Breast epithelium (tissue), 4 donors: ENCODE data around the gene TADA2A. TPM values are rescaled to one million over a fixed set of nuclear protein-coding genes. Genes with fewer than 3 reads are reported as not detected.

Experiments used
- DNase-seq, 2 donors: peaks; one replicate each; pipeline ENCODE4 v3.0.0-alpha.2; 2019; ENCODE audit warnings: low spot score in 2 of 2
- H3K27ac ChIP-seq, 2 donors: fragments of 200-600 bp; sonication (generic) in 1 of 2; one replicate each; pipeline ENCODE4 v1.5.1; 2016 to 2019; ENCODE audit warnings: mild to moderate bottlenecking in 1 of 2
- H3K27me3 ChIP-seq, 2 donors: fragments of 200-600 bp; sonication (generic) in 1 of 2; one replicate each; pipeline versions ENCODE4 v1.5.1 to v1.6.0; 2017 to 2019; ENCODE audit warnings: control low read depth in 1 of 2, mild to moderate bottlenecking in 1 of 2
- H3K36me3 ChIP-seq: fragments of 200-600 bp; one replicate; pipeline ENCODE4 v1.5.1; 2019
- H3K4me1 ChIP-seq, 2 donors: fragments of 200-600 bp; sonication (generic); one replicate each; pipeline ENCODE4 v1.5.1; 2016 to 2019; ENCODE audit warnings: control low read depth in 1 of 2
- H3K4me3 ChIP-seq, 3 donors: fragments of 200-600 bp; sonication (generic); 1 replicate in 2 of 3; 2 replicates in 1 of 3; pipeline ENCODE4 v1.5.1; 2016 to 2019; ENCODE audit warnings: mild to moderate bottlenecking in 3 of 3, moderate library complexity in 2 of 3
- H3K9me3 ChIP-seq, 2 donors: fragments of 200-600 bp; sonication (generic) in 1 of 2; one replicate each; pipeline ENCODE4 v1.5.1; 2016 to 2019; ENCODE audit warnings: control low read depth in 1 of 2
- POLR2A ChIP-seq: fragments of 450-650 bp; IDR thresholded peaks from one replicate; pipeline ENCODE4 v1.6.1; 2016; ENCODE audit warnings: antibody characterized with exemption, mild to moderate bottlenecking, moderate library complexity
- POLR2AphosphoS5 ChIP-seq, 3 donors: sonication (generic); formaldehyde crosslinking; IDR thresholded peaks; one replicate each; pipeline ENCODE4 v1.6.1; 2017; ENCODE audit warnings: antibody characterized with exemption in 3 of 3
- intact Hi-C: fragments of 100-400 bp; cut with DNase I; formaldehyde crosslinking; loops from one replicate; pipeline ENCODE4 v1.15.1; 2023; ENCODE audit warnings: low total_unique reads
- total RNA-seq, 3 donors: library from RNA; depleted of rRNA; stranded (reverse); fragments of >200 nt; gene quantifications; one replicate each; pipeline ENCODE4 v1.1.0, GENCODE V29; 2016
- TF ChIP-seq, protein P1 (sequence below), 3 donors: fragments of 450-650 bp; IDR thresholded peaks; one replicate each; pipeline ENCODE4 v1.5.1; 2016 to 2017; ENCODE audit warnings: antibody characterized with exemption in 3 of 3, mild to moderate bottlenecking in 3 of 3, moderate library complexity in 3 of 3

The TADA2A gene
- total RNA-seq, 3 donors from 2014 or later: 14.7 to 36.1 (median 26.3) TPM

- intact Hi-C loops: no loop called here
- Histone ChIP-seq H3K9me3 (no peaks in the 10 kb centered on the region), H3K4me1 (no peaks in the 10 kb centered on the region), H3K36me3 (no peaks in the 10 kb centered on the region), H3K4me3 (peak overlapping the region in 2 of 3 donors; percentile 88 to 90), H3K27me3 (no peaks in the 10 kb centered on the region), H3K27ac (peak overlapping the region; percentile 65 to 98)
- DNase-seq: no peak
- TF ChIP-seq POLR2AphosphoS5 (IDR thresholded peaks at IDR 0.05): no peak
- TF ChIP-seq, protein P1, sequence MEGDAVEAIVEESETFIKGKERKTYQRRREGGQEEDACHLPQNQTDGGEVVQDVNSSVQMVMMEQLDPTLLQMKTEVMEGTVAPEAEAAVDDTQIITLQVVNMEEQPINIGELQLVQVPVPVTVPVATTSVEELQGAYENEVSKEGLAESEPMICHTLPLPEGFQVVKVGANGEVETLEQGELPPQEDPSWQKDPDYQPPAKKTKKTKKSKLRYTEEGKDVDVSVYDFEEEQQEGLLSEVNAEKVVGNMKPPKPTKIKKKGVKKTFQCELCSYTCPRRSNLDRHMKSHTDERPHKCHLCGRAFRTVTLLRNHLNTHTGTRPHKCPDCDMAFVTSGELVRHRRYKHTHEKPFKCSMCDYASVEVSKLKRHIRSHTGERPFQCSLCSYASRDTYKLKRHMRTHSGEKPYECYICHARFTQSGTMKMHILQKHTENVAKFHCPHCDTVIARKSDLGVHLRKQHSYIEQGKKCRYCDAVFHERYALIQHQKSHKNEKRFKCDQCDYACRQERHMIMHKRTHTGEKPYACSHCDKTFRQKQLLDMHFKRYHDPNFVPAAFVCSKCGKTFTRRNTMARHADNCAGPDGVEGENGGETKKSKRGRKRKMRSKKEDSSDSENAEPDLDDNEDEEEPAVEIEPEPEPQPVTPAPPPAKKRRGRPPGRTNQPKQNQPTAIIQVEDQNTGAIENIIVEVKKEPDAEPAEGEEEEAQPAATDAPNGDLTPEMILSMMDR (IDR thresholded peaks at IDR 0.05): no peak
- TF ChIP-seq POLR2A: no peak
Observed at GRCh38 chr17:37492167-37492566, 85.5 kb downstream of the TADA2A start.

DNA sequence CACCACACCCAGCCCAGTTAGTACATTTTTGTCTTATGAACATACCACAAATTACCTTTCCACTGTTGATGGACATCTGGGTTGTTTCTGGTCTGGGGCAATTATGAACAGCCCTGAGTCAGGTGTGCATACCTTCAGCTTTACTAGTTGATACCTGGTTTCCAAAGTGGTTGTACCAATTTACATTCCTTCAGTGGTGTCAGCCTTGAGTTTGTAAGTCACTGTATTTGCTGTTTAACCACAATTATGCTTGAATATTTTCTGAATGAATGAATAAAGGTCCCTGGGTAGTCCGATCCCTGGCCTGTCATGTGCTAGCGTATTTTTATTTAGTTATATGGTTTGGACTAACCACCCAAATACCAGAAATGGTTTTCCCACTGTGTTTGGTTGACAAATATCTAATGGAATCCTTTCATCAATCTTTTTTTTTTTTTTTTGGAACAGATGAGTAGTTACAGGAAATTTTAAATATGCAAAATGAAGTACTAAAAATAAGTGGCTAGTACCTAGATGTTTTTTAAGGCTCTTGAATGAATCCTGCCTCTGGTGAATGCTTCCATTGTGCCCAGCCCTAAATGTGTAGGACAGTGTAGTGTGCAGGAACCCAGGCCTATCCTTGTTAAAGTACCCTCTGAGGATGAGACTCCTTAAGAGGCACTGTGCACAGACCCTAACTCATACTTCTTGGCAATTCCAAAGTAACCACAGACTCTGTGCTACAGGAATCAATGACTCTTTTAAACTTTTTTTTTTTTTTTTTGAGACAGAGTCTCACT lies 86.8 kb downstream of the TADA2A start:
- Histone ChIP-seq H3K9me3 (no peaks in the 10 kb centered on the region), H3K27ac (peak overlapping the region in 1 of 2 donors; percentile 98), H3K4me1 (no peaks in the 10 kb centered on the region), H3K36me3 (no peaks in the 10 kb centered on the region), H3K4me3 (no peak overlapping the region), H3K27me3 (no peaks in the 10 kb centered on the region)
- intact Hi-C loops: no loop called here
- no peak for DNase-seq
- TF ChIP-seq, protein P1 (IDR thresholded peaks at IDR 0.05): no peak
- TF ChIP-seq POLR2AphosphoS5 (IDR thresholded peaks at IDR 0.05) (no peak), POLR2A (no peak)

GRCh38 chr17:37494401-37494831 lies 87.7 kb downstream of the TADA2A start:
- Histone ChIP-seq H3K4me3 (no peak overlapping the region), H3K36me3 (no peaks in the 10 kb centered on the region), H3K9me3 (no peaks in the 10 kb centered on the region), H3K4me1 (no peaks in the 10 kb centered on the region), H3K27ac (peak overlapping the region; percentile 51 to 98), H3K27me3 (no peaks in the 10 kb centered on the region)
- intact Hi-C loops: no loop called here
- TF ChIP-seq POLR2AphosphoS5 (IDR thresholded peaks at IDR 0.05): no peak
- TF ChIP-seq POLR2A: no peak
- TF ChIP-seq, protein P1 (IDR thresholded peaks at IDR 0.05): no peak
- DNase-seq: no peak

GRCh38 chr17:37494971-37495370 lies 88.3 kb downstream of the TADA2A start:
- Histone ChIP-seq H3K27me3 (no peaks in the 10 kb centered on the region), H3K4me1 (no peaks in the 10 kb centered on the region), H3K9me3 (no peaks in the 10 kb centered on the region), H3K4me3 (no peak overlapping the region), H3K36me3 (no peaks in the 10 kb centered on the region), H3K27ac (peak overlapping the region in 1 of 2 donors; percentile 98)
- TF ChIP-seq POLR2A: no peak
- TF ChIP-seq, protein P1 (IDR thresholded peaks at IDR 0.05): no peak
- no peak for TF ChIP-seq POLR2AphosphoS5 (IDR thresholded peaks at IDR 0.05)
- intact Hi-C loops: no loop called here
- DNase-seq: no peak

GRCh38 chr17:37500378-37500777 lies 93.7 kb downstream of the TADA2A start:
- Histone ChIP-seq H3K36me3 (no peaks in the 10 kb centered on the region), H3K9me3 (no peaks in the 10 kb centered on the region), H3K4me3 (no peak overlapping the region), H3K4me1 (no peaks in the 10 kb centered on the region), H3K27ac (no peak overlapping the region), H3K27me3 (no peaks in the 10 kb centered on the region)
- intact Hi-C loops: no loop called here
- TF ChIP-seq, protein P1 (IDR thresholded peaks at IDR 0.05): no peak
- TF ChIP-seq POLR2AphosphoS5 (IDR thresholded peaks at IDR 0.05) (no peak), POLR2A (no peak)
- DNase-seq: no peak
